Thymus (tissue), 11 donors: ENCODE data around the gene ZBTB16. TPM values are rescaled to one million over a fixed set of nuclear protein-coding genes. Genes with fewer than 3 reads are reported as not detected.

Experiments used
- DNase-seq, 9 donors: peaks; one replicate each; pipeline ENCODE4 v3.0.0-alpha.2; 2013; ENCODE audit warnings: low spot score in 9 of 9, low read depth in 6 of 9, missing footprints in 1 of 9
- H3K27ac ChIP-seq, 2 donors: one replicate each; pipeline ENCODE4 v1.5.1; 2013; ENCODE audit warnings: control low read depth in 1 of 2, low read depth in 1 of 2, low read length in 1 of 2, mild to moderate bottlenecking in 1 of 2, moderate library complexity in 1 of 2
- H3K27me3 ChIP-seq, 2 donors: one replicate each; pipeline ENCODE4 v1.5.1; 2013; ENCODE audit warnings: low read length in 1 of 2; ENCODE audit not compliant: control insufficient read depth in 2 of 2, insufficient read depth in 1 of 2
- H3K36me3 ChIP-seq, 2 donors: one replicate each; pipeline ENCODE4 v1.5.1; 2013; ENCODE audit warnings: low read length in 1 of 2, mild to moderate bottlenecking in 1 of 2, moderate library complexity in 1 of 2; ENCODE audit not compliant: control insufficient read depth in 2 of 2, insufficient read depth in 2 of 2
- H3K4me1 ChIP-seq, 2 donors: one replicate each; pipeline ENCODE4 v1.5.1; 2013; ENCODE audit warnings: low read length in 2 of 2; ENCODE audit not compliant: control insufficient read depth in 2 of 2, insufficient read depth in 2 of 2
- H3K4me3 ChIP-seq, 2 donors: one replicate each; pipeline ENCODE4 v1.5.1; 2013; ENCODE audit warnings: low read length in 2 of 2, control low read depth in 1 of 2, mild to moderate bottlenecking in 1 of 2
- H3K9me3 ChIP-seq, 2 donors: one replicate each; pipeline ENCODE4 v1.5.1; 2013; ENCODE audit warnings: low read length in 1 of 2, mild to moderate bottlenecking in 1 of 2; ENCODE audit not compliant: control insufficient read depth in 2 of 2, insufficient read depth in 1 of 2
- WGBS: extraction: QIAGEN DNeasy Blood & Tissue Kit; methylation state at CpG from one replicate; pipeline ENCODE4 v1.1.7; 2013; 5-methylcytosine and 5-hydroxymethylcytosine counted together
- polyA plus RNA-seq: library from polyadenylated mRNA; stranded (reverse); fragments of 200-250 nt; gene quantifications from one replicate; pipeline ENCODE4 v1.2.3, GENCODE V29; 2013
- total RNA-seq: library from RNA; stranded (reverse); fragments of 120-200 nt; gene quantifications from one replicate; pipeline ENCODE4 v1.2.4, GENCODE V29; 2013
- donor health status: healthy.

ZBTB16 gene
- total and polyA plus RNA-seq, 2 donors: 5.7 to 21.5 TPM

DNA sequence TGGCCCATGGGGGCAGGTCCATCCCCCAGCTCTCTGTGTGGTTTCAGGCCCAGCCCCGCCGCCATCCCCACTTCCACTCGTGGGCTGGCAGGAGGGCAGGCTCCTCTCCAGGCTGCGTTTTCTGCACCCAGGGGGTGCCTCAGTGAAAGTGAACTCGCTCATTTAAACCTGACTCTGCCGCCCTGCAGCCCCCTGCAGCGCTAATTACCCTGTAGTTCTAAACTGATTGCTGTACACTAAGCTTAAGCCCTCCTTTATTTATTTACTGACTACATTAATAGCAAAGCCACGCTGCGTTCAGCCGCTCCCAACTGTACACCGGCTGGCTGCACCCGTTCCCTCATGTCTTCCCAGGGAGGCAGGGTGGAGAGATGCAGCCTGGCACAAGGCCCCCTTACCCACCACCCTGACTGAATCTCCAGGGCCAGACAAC is 200.1 kb downstream of the ZBTB16 start:
- DNase-seq: no peak
- Histone ChIP-seq H3K27ac (peak overlapping the region in 1 of 2 donors; percentile 20), H3K36me3 (no peaks in the 10 kb centered on the region), H3K27me3 (peaks cover 0 to 11% of the 10 kb centered on the region in 2 donors), H3K4me1 (peaks cover 0 to 16% of the 10 kb centered on the region in 2 donors), H3K4me3 (no peak overlapping the region), H3K9me3 (no peaks in the 10 kb centered on the region)
- WGBS: 78% methylated on average over 12 of the region's 12 CpGs

DNA sequence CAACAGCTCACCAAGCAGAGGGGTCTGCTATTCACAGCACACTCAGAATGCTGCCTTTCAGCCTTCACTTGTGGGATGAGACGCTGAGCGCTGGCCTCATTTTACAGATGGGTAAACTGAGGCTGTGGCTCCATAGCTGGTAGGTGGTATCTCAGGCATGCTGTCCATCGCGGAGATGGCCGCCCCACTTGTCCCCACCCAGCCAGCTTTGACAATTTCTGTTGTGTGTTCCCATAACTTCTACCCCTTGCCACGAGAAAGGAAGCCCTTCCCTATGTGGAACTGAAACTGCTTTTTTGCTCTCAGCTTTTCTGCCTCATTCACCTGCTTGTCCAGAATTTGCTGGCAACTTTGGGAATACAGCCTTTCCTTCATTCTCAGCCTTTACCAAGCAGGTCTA is 200.6 kb downstream of the ZBTB16 start:
- Histone ChIP-seq H3K27ac (no peak overlapping the region), H3K9me3 (no peaks in the 10 kb centered on the region), H3K4me1 (peaks cover 0 to 16% of the 10 kb centered on the region in 2 donors), H3K4me3 (no peak overlapping the region), H3K27me3 (peaks cover 0 to 15% of the 10 kb centered on the region in 2 donors), H3K36me3 (no peaks in the 10 kb centered on the region)
- WGBS: 95% methylated on average over 6 of the region's 6 CpGs
- no peak for DNase-seq

DNA sequence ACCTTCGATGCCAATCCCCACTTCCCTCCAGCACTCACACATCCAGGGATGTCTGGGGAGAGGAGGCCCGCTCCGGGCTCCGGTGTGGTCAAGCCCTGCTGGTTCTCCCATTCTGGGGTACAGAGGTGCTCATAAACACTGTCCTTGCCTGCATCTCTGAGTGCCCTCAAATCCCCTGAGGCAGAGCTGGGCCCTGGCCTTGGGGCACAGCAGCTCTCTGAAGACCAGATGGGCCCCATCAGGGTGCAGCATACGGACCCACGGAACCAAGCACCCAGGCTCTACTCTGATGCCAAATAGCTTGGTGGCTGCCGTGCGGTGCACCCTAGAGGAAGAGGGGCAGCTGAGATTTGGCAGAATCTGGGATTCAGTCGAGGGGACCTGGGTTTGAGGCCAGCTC is 201.0 kb downstream of the ZBTB16 start:
- 87% methylated on average over 9 of the region's 9 CpGs for WGBS

GRCh38 chr11:114261791-114262190 is 202.3 kb downstream of the ZBTB16 start:
- DNase-seq: no peak
- no peaks in the 10 kb centered on the region for H3K36me3 ChIP-seq
- no peak overlapping the region for H3K4me3 ChIP-seq
- H3K4me1 ChIP-seq: peaks cover 0 to 16% of the 10 kb centered on the region in 2 donors
- H3K27me3 ChIP-seq: peaks cover 0 to 17% of the 10 kb centered on the region in 2 donors
- WGBS: 86% methylated on average over 7 of the region's 7 CpGs
- no peaks in the 10 kb centered on the region for H3K9me3 ChIP-seq
- no peak overlapping the region for H3K27ac ChIP-seq

More for the DNA sequence above, 201.0 kb downstream of the ZBTB16 start:
- Histone ChIP-seq H3K27me3 (peaks cover 0 to 17% of the 10 kb centered on the region in 2 donors), H3K36me3 (no peaks in the 10 kb centered on the region), H3K4me1 (peaks cover 0 to 16% of the 10 kb centered on the region in 2 donors), H3K27ac (no peak overlapping the region), H3K4me3 (no peak overlapping the region), H3K9me3 (no peaks in the 10 kb centered on the region)
- no peak for DNase-seq

- H3K4me3 ChIP-seq: no peak overlapping the region
- WGBS: 28% methylated on average over 9 of the region's 9 CpGs
- H3K9me3 ChIP-seq: no peaks in the 10 kb centered on the region
- no peak overlapping the region for H3K27ac ChIP-seq
- H3K27me3 ChIP-seq: peaks cover 0 to 17% of the 10 kb centered on the region in 2 donors
- H3K36me3 ChIP-seq: no peaks in the 10 kb centered on the region
- peak in 4 of 9 donors; percentile 17 to 47 (median 26) for DNase-seq
- peaks cover 0 to 13% of the 10 kb centered on the region in 2 donors for H3K4me1 ChIP-seq
These were observed 203.4 kb downstream of the ZBTB16 start for GRCh38 chr11:114262681-114263512.

GRCh38 chr11:114263513-114264170 is 204.1 kb downstream of the ZBTB16 start:
- Histone ChIP-seq H3K4me3 (no peak overlapping the region), H3K27ac (no peak overlapping the region)

GRCh38 chr11:114264381-114264780 is 204.9 kb downstream of the ZBTB16 start:
- no peak overlapping the region for H3K4me3 ChIP-seq
- H3K27me3 ChIP-seq: peaks cover 0 to 17% of the 10 kb centered on the region in 2 donors
- DNase-seq: no peak
- peaks cover 0 to 3% of the 10 kb centered on the region in 2 donors for H3K4me1 ChIP-seq
- 91% methylated on average over 2 of the region's 2 CpGs for WGBS
- no peaks in the 10 kb centered on the region for H3K36me3 ChIP-seq
- no peak overlapping the region for H3K27ac ChIP-seq
- no peaks in the 10 kb centered on the region for H3K9me3 ChIP-seq

More at GRCh38 chr11:114263513-114264170, 204.1 kb downstream of the ZBTB16 start:
- Histone ChIP-seq H3K4me1 (peaks cover 0 to 10% of the 10 kb centered on the region in 2 donors), H3K27me3 (peaks cover 0 to 17% of the 10 kb centered on the region in 2 donors), H3K36me3 (no peaks in the 10 kb centered on the region), H3K9me3 (no peaks in the 10 kb centered on the region)
- WGBS: 82% methylated on average over 7 of the region's 7 CpGs
- DNase-seq: no peak

DNA sequence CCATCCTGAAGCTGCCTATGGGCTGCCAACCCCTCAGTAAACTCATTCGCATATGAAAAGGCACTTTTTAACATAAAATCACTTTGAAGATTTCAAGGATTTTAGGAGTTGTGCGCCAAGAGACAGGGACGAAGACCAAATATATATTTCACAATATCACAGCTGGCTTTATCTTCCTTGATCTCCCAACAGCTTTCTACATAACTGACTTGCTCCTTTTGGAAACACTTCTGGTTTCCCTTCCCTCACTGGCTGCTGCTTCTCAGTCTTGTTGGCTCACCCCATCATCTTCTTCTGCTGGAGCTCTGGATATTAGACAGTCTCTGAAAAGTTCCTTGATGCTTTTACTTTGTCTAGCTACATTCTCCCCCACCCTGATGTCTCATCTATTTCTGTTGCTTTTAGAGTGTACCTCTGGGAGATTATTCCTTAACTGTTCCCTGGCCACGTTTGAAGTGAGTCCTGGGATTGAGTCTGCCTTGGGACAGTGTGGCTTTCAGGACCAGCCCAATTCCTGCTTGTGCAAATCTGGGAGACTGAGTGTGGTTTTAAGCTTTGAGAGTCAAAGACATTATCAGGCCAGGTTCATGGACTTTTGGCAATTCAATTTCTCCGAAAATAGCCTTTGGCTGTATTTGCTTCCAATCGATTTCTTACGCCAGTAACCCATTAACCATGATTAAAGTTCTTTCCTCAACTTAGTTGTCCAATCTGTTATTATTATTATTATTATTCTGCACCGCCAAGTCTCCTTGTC is 205.8 kb downstream of the ZBTB16 start:
- no peaks in the 10 kb centered on the region for H3K4me1 ChIP-seq
- WGBS: 86% methylated on average over 8 of the region's 8 CpGs
- peaks cover 0 to 17% of the 10 kb centered on the region in 2 donors for H3K27me3 ChIP-seq
- H3K9me3 ChIP-seq: no peaks in the 10 kb centered on the region
- no peak overlapping the region for H3K27ac ChIP-seq
- H3K4me3 ChIP-seq: no peak overlapping the region
- no peaks in the 10 kb centered on the region for H3K36me3 ChIP-seq
- DNase-seq: no peak
